Lung (tissue), 12 donors: ENCODE results near the gene CELSR1. TPM values are rescaled to one million over a fixed set of nuclear protein-coding genes. Genes with fewer than 3 reads are reported as not detected.

ENCODE experiments used
- ATAC-seq: fragments of 200-7000 bp; cut with Tn5 transposase; one replicate; pipeline ENCODE4 v1.9.1; 2020; ENCODE audit warnings: moderate number of reproducible peaks; ENCODE audit not compliant: insufficient read depth, low FRiP score
- DNase-seq, 3 donors: peaks; one replicate each; pipeline ENCODE4 v3.0.0-alpha.2; 2013 to 2017
- H3K27ac ChIP-seq, 2 donors: one replicate each; pipeline ENCODE4 v1.5.1; 2013; ENCODE audit warnings: mild to moderate bottlenecking in 2 of 2, moderate library complexity in 2 of 2, control low read depth in 1 of 2, inconsistent platforms in 1 of 2, low read depth in 1 of 2, low read length in 1 of 2
- H3K27me3 ChIP-seq, 3 donors: one replicate each; pipeline ENCODE4 v1.5.1; 2013; ENCODE audit warnings: low read length in 2 of 3; ENCODE audit not compliant: control insufficient read depth in 3 of 3, insufficient read depth in 3 of 3
- H3K36me3 ChIP-seq, 4 donors: one replicate each; pipeline ENCODE4 v1.5.1; 2013; ENCODE audit warnings: low read length in 4 of 4, mild to moderate bottlenecking in 1 of 4, moderate library complexity in 1 of 4; ENCODE audit not compliant: control insufficient read depth in 4 of 4, insufficient read depth in 4 of 4
- H3K4me1 ChIP-seq, 5 donors: one replicate each; pipeline ENCODE4 v1.5.1; 2013; ENCODE audit warnings: low read length in 5 of 5, mild to moderate bottlenecking in 2 of 5, moderate library complexity in 1 of 5; ENCODE audit not compliant: control insufficient read depth in 5 of 5, insufficient read depth in 5 of 5
- H3K4me3 ChIP-seq: one replicate; pipeline ENCODE4 v1.5.1; 2013; ENCODE audit warnings: mild to moderate bottlenecking, control low read depth, moderate library complexity
- H3K9ac ChIP-seq, 2 donors: one replicate each; pipeline ENCODE4 v1.5.1; 2013; ENCODE audit warnings: low read length in 2 of 2, control low read depth in 1 of 2; ENCODE audit not compliant: insufficient read depth in 1 of 2
- H3K9me3 ChIP-seq, 4 donors: one replicate each; pipeline ENCODE4 v1.5.1; 2013; ENCODE audit warnings: low read length in 3 of 4, mild to moderate bottlenecking in 1 of 4, moderate library complexity in 1 of 4; ENCODE audit not compliant: control insufficient read depth in 4 of 4, insufficient read depth in 3 of 4
- CTCF ChIP-seq: IDR thresholded peaks from 2 replicates; pipeline ENCODE4 v1.5.1; 2012; ENCODE audit warnings: mild to moderate bottlenecking; ENCODE audit errors: control extremely low read depth, extremely low read depth
- WGBS, 2 donors: extraction: QIAGEN DNeasy Blood & Tissue Kit; methylation state at CpG; one replicate each; pipeline ENCODE4 v1.1.7; 2013; 5-methylcytosine and 5-hydroxymethylcytosine counted together
- polyA plus RNA-seq, 2 donors: library from polyadenylated mRNA; stranded (reverse); fragments of 200-250 nt; gene quantifications; one replicate each; pipeline ENCODE4 v1.2.1, GENCODE V29; 2013
- total RNA-seq, 2 donors: library from RNA; depleted of rRNA in 1 of 2; stranded (reverse); fragments of >200 nt in 1 of 2; gene quantifications; one replicate each; pipeline ENCODE4 v1.2.1, GENCODE V29; 2014 to 2021
- donor health status: control.
- donor health status: control.
- donor health status: Bipolar disorder and iron deficiency.
- donor health status: healthy.
- donor health status: DM: yes; HTN: yes; CAD: no.

Gene CELSR1
- total and polyA plus RNA-seq, 4 donors: 14.0 to 65.9 (median 32.7) TPM

- ATAC-seq (no peak), DNase-seq (no peak)
- Histone ChIP-seq H3K9ac (no peak overlapping the region), H3K27me3 (no peaks in the 10 kb centered on the region), H3K36me3 (peaks cover 13 to 67% (median 44%) of the 10 kb centered on the region in 4 donors), H3K4me1 (peaks cover 0 to 1% (median 0%) of the 10 kb centered on the region in 5 donors), H3K4me3 (no peak overlapping the region), H3K9me3 (no peaks in the 10 kb centered on the region), H3K27ac (peak overlapping the region; percentile 8 to 78)
- 82 to 92% methylated on average over 19 of the region's 19 CpGs for WGBS, 2 donors
- TF ChIP-seq CTCF: no peak
Measured at GRCh38 chr22:46346680-46347405, 190.6 kb downstream of the CELSR1 start.

- 95 to 99% methylated on average over 12 to 13 of the region's 13 CpGs for WGBS, 2 donors
- Histone ChIP-seq H3K9me3 (no peaks in the 10 kb centered on the region), H3K4me3 (no peak overlapping the region), H3K27ac (no peak overlapping the region), H3K4me1 (peaks cover 4 to 10% (median 6%) of the 10 kb centered on the region in 5 donors), H3K9ac (no peak overlapping the region), H3K36me3 (peaks cover 13 to 43% (median 34%) of the 10 kb centered on the region in 4 donors), H3K27me3 (no peaks in the 10 kb centered on the region)
- ATAC-seq (no peak), DNase-seq (no peak)
- no peak for TF ChIP-seq CTCF
Measured at GRCh38 chr22:46340676-46341075, 196.7 kb downstream of the CELSR1 start.

- Histone ChIP-seq H3K9ac (no peak overlapping the region), H3K4me3 (no peak overlapping the region), H3K4me1 (peaks cover 4 to 10% (median 6%) of the 10 kb centered on the region in 5 donors), H3K27ac (no peak overlapping the region), H3K9me3 (no peaks in the 10 kb centered on the region), H3K36me3 (peaks cover 13 to 40% (median 33%) of the 10 kb centered on the region in 4 donors), H3K27me3 (no peaks in the 10 kb centered on the region)
- no peak for ATAC-seq
- DNase-seq: no peak
- 95 to 97% methylated on average over 5 of the region's 5 CpGs for WGBS, 2 donors
- TF ChIP-seq CTCF: no peak
Measured at GRCh38 chr22:46339956-46340355, 197.5 kb downstream of the CELSR1 start.
